ENCODE measurements around the gene RPS2. TPM values are rescaled to one million over a fixed set of nuclear protein-coding genes. Genes with fewer than 3 reads are reported as not detected.
A peak's percentile ranks its signal among the peaks of the same experiment; 100 is the strongest.
"Not testable (repeated sequence)": the region's sequence is repeated elsewhere in the genome, so short reads cannot be mapped to it uniquely, and the experiment has no call there.

RPS2 gene
- total RNA-seq: 1,000 to 10,000 TPM in 3 of 4 donors, 100 to 1,000 TPM in 1; 899 to 1,585 (median 1,295) TPM

DNA sequence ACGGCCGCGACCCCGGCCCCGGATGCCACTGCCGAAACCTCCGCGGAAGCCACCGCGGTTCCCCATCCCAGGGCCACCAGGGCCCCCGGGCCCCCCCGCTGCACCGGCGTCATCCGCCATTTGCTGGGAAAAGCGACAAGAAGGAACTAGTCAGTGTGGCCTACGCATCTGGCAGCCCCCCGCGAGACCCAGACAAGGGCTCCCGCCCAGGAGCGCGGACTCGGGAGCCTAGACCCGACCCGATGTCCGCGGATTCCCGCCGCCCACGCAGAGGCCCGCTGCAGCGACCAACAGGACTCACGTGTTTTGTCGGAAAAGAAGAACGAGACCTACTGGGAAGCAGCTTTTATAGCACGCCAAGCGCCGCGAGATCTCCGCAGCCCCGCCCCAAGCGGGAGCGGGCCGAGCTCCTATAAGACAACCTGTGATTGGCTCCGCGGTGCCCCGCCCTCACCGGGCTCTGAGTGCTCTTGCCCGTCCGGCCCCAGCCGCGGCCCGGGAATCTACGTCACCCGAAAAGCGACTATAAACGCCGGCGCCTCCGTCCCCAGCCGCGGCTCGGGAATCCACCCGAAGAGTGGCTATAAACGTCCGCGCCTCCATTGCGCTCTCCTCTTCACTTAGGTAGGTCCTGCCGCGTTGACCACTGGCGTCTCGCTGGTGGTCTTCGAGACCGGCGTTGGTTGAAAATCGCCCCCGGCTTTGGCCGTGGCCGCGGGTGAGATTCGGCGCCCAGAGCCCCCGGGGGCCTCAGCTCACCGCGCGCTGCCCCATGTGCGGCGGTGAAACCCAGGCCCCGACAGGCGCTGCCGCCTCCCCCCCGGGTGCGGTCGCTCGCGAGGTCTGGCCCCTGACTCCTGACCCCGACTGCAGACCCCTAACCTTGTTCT is at the start of gene RPS2:
TSS of gene RPS2 (minus strand) at position 321 of the 890 bp plus-strand sequence. CDS start at position 120, 201 bp downstream.
- H3K36me3 ChIP-seq: peaks cover 0 to 27% of the 10 kb centered on the region in 2 donors
- 0% methylated on average over 24 of the region's 97 CpGs; no CpG with 5 or more reads in 1 of the 2 donors for WGBS, 2 donors (ENCODE audit: low coverage in 1 of 2)
- peak within 1 kb of the TSS; percentile 85 to 99 (median 98) for H3K27ac ChIP-seq
- peaks cover 0 to 54% (median 21%) of the 10 kb centered on the region in 3 donors for H3K4me1 ChIP-seq
- H3K27me3 ChIP-seq: no peaks in the 10 kb centered on the region
- no peaks in the 10 kb centered on the region for H3K9me3 ChIP-seq
- TF ChIP-seq EP300 (IDR thresholded peaks at IDR 0.05) (no peak), POLR2A (IDR thresholded peaks at IDR 0.05) (peak; percentile 98 to 99), POLR2AphosphoS5 (IDR thresholded peaks at IDR 0.05) (peak; percentile 100)
- TF ChIP-seq, protein P1, sequence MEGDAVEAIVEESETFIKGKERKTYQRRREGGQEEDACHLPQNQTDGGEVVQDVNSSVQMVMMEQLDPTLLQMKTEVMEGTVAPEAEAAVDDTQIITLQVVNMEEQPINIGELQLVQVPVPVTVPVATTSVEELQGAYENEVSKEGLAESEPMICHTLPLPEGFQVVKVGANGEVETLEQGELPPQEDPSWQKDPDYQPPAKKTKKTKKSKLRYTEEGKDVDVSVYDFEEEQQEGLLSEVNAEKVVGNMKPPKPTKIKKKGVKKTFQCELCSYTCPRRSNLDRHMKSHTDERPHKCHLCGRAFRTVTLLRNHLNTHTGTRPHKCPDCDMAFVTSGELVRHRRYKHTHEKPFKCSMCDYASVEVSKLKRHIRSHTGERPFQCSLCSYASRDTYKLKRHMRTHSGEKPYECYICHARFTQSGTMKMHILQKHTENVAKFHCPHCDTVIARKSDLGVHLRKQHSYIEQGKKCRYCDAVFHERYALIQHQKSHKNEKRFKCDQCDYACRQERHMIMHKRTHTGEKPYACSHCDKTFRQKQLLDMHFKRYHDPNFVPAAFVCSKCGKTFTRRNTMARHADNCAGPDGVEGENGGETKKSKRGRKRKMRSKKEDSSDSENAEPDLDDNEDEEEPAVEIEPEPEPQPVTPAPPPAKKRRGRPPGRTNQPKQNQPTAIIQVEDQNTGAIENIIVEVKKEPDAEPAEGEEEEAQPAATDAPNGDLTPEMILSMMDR (IDR thresholded peaks at IDR 0.05): peak in 1 of 4 experiments; percentile 32
- ATAC-seq: peak; percentile 99
- H3K4me3 ChIP-seq: peak within 1 kb of the TSS; percentile 50 to 93

DNA sequence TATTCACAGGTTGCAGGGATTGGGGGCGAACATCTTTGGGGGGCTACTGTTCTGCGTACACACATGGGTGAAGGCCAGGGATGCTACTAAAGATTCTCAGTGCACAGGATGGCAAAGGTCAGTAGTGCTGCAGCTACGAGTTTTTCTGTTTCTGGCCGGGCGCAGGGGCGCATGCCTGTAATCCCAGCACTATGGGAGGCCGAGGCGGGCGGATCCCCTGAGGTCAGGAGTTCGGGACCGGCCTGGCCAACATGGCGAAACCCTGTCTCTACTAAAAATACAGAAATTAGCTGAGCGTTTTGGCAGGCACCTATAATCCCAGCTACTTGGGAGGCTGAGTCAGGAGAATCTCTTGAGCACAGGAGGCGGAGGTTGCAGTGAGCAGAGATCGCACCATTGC is 48.9 kb upstream of the RPS2 start:
- H3K27ac ChIP-seq: no peak overlapping the region
- H3K36me3 ChIP-seq: no peaks in the 10 kb centered on the region
- H3K4me3 ChIP-seq: no peak overlapping the region
- H3K9me3 ChIP-seq: no peaks in the 10 kb centered on the region
- TF ChIP-seq, protein P1 (IDR thresholded peaks at IDR 0.05): no peak
- no peak for TF ChIP-seq POLR2AphosphoS5 (IDR thresholded peaks at IDR 0.05)
- no peak for TF ChIP-seq EP300 (IDR thresholded peaks at IDR 0.05)
- no peak for TF ChIP-seq POLR2A (IDR thresholded peaks at IDR 0.05)
- peaks cover 0 to 17% (median 8%) of the 10 kb centered on the region in 3 donors for H3K4me1 ChIP-seq
- 77 to 82% methylated on average over 5 to 12 of the region's 15 CpGs for WGBS, 2 donors (ENCODE audit: low coverage in 1 of 2)
- ATAC-seq: no peak
- H3K27me3 ChIP-seq: peaks cover 20% of the 10 kb centered on the region

- not testable (repeated sequence) for H3K36me3 ChIP-seq, H3K4me3 ChIP-seq, H3K27ac ChIP-seq, H3K9me3 ChIP-seq, H3K27me3 ChIP-seq, ATAC-seq
- H3K4me1 ChIP-seq: peaks cover 4 to 35% (median 25%) of the 10 kb centered on the region in 3 donors
- WGBS, 2 donors (ENCODE audit: low coverage in 1 of 2): 66 to 79% methylated on average over 4 to 9 of the region's 9 CpGs
Measured at GRCh38 chr16:2011726-2012125, 47.1 kb upstream of the RPS2 start.

- ATAC-seq: peak; percentile 96
- Histone ChIP-seq H3K27me3 (no peaks in the 10 kb centered on the region), H3K27ac (peak within 1 kb of the TSS; percentile 92 to 95 (median 94)), H3K4me3 (peak within 1 kb of the TSS; percentile 70 to 90), H3K4me1 (peaks cover 4 to 53% (median 33%) of the 10 kb centered on the region in 3 donors), H3K36me3 (peaks cover 0 to 4% of the 10 kb centered on the region in 2 donors), H3K9me3 (no peaks in the 10 kb centered on the region)
- 0 to 8% methylated on average over 2 to 8 of the region's 52 CpGs for WGBS, 2 donors (ENCODE audit: low coverage in 1 of 2)
- TF ChIP-seq, protein P1 (IDR thresholded peaks at IDR 0.05): peak in 3 of 4 experiments; percentile 11 to 26 (median 20)
- TF ChIP-seq POLR2AphosphoS5 (IDR thresholded peaks at IDR 0.05): peak; percentile 88
- peak; percentile 89 to 93 for TF ChIP-seq POLR2A (IDR thresholded peaks at IDR 0.05)
- TF ChIP-seq EP300 (IDR thresholded peaks at IDR 0.05): no peak
Measured at GRCh38 chr16:2009791-2010510, 45.3 kb upstream of the RPS2 start, which contains the start of gene ZNF598. Gene ZNF598, minus strand, starts transcription at chr16:2009821.

DNA sequence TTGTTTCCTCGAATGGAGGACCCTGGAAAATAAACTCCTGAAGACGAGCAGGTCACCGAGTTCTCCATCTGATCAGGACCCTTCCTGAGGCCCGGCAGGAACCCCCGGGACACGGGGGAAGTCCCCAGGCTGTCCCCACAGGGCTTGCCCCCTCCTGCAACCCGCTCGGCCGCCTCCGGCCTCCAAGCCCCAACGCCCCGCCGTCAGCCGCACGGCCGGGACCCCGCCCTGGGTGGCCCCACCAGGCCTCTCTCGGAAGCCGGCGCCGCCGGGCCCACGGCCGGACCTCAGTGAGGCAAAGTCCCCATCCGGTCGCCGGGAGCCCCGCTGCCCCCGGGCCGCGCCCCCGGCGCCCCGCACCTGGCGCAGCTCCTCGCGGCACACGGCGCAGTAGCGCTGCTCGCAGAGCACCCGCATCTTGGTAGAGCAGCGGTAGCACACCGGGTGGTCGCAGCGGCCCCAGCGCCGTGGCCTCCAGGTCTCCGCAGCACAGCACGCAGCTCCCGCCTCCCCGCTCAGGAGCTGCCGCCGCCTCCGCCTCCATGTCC is 44.6 kb upstream of the RPS2 start:
- no CpG with 5 or more reads among the region's 55 CpGs for WGBS, 2 donors (ENCODE audit: low coverage in 1 of 2)
- peak; percentile 21 for ATAC-seq
- Histone ChIP-seq H3K27me3 (no peaks in the 10 kb centered on the region), H3K4me1 (peaks cover 4 to 60% (median 36%) of the 10 kb centered on the region in 3 donors), H3K27ac (peak overlapping the region; percentile 85 to 95 (median 94)), H3K9me3 (no peaks in the 10 kb centered on the region), H3K4me3 (peak overlapping the region; percentile 70 to 90), H3K36me3 (peaks cover 0 to 9% of the 10 kb centered on the region in 2 donors)
- TF ChIP-seq, protein P1 (IDR thresholded peaks at IDR 0.05): peak in 1 of 4 experiments; percentile 16
- no peak for TF ChIP-seq POLR2AphosphoS5 (IDR thresholded peaks at IDR 0.05)
